GM21423 (cell line): ENCODE measurements around the gene PTPRA.
"Not testable (repeated sequence)": the region's sequence is repeated elsewhere in the genome, so short reads cannot be mapped to it uniquely, and the experiment has no call there.

Source experiments
- ATAC-seq: cut with Tn5 transposase; IDR thresholded peaks from one replicate; pipeline ENCODE4 v1.9.1; 2021; ENCODE audit warnings: mild to moderate bottlenecking, moderate library complexity; ENCODE audit not compliant: unreplicated experiment

Gene PTPRA

DNA sequence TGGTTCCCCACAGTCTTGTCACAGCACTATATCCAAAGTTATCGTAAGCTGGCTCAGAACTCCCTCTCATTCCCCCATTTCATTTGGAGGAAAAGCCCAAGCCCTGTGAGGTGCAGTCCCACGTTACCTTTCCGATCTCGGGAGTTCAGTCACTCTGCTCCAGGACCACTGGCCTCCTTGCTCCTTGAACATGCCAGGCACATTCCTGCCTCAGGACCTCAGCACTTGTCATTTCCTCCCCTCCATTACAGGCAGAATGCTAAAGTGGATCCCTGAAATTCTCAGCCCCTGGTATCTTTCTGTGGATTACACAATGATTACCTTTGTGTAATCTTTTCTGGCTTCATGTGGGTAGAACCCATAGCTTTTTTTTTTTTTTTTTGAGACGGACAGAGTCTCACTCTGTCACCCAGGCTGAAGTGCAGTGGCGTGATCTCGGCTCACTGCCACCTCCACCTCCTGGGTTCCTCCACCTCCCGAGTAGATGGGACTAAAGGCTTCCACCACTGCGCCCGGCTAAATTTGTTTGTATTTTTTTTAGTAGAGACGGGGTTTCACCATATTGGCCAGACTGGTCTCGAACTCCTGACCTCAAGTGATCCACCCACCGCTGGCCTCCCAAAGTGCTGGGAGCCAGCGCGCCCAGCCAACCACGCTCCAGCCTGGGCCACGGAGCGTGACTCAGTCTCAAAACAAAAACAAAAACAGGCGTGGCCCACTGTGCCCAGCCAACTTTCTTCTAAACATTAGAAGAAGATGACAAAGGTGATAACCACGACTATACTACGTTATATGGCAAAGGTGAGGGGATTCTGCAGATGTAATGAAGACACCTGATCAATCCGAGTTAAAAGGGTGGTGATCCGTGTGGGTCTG, 194.1 kb downstream of the PTPRA start:
- no peak for ATAC-seq

DNA sequence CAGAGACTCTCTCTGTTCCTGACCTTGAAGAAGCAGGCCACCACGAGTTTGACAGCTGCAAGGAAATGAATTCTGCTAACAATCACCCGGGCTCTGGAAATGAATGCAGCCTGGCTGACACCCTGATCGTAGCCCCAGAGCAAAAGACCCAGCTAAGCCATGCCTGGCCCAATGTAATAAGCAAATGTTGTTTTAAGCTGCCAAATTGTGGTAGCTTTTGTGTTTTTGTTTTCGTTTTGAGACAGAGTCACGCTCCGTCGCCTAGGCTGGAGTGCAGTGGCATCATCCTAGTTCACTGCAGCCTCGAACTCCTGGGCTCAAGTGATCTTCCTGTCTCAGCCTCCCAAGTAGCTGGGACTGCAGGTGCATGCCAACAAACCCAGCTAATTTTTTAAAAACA, 194.8 kb downstream of the PTPRA start:
- ATAC-seq, result no peak

DNA sequence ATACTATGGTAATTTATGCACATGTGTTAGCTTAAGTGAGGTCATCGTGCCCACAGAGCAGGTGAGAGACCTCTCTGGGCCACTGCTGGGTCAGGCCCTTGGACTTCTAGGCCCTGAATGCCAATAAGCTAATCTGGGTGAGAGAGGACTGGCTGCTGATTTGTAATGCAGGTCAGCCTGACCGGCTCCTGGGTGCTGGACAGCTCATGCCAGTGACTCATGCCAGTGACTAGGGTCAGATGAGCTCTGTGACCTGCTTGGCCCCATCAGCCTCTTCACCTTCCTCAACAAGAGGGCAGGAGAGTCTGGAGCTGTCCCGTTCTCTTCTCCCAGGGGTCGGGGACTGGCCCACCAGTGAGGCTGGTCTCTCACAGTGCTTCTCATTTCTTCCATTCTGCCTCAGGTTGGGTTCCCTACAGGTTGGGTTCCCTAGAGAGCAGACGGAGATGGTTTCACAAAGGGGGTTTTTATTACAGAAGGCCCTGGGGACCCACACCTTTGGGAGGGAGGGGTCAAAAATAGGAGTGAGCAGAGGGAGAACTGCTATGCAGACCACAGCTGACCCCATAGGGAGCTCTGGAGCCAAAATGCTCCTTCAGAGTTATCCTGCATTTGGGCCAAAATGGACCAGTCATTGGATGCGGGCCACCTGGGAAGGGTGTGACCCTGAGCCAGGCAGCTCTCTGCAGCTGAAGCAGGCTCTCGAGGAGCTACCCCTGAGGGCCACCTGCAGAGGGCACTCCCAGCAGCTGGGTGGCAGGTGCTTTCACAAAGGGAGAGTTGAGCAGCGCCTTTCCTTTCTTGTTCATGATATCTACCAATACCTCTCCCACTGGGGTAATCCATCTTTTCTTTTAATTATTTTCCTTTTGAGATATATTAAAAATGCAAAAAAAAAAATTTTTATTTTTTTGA, 196.0 kb downstream of the PTPRA start:
- ATAC-seq, result no peak

DNA sequence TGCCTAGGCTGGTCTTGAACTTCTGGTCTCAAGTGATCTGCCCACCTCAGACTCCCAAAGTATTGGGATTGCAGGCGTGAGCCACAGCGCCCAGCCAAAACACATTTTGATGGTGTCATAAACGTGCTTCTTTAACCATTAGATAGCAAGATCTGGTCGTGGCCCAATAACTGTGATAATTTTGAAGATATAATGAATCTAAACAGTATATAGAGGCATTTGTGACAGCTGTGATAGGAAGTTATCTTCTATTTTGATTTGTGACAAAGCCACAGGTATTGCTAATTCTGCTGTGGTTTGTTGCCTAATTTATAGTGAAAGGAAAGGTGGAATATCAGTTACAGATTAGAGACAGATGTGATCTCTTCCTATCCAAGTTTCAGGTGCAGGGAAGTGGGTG, 197.4 kb downstream of the PTPRA start:
- no peak for ATAC-seq

DNA sequence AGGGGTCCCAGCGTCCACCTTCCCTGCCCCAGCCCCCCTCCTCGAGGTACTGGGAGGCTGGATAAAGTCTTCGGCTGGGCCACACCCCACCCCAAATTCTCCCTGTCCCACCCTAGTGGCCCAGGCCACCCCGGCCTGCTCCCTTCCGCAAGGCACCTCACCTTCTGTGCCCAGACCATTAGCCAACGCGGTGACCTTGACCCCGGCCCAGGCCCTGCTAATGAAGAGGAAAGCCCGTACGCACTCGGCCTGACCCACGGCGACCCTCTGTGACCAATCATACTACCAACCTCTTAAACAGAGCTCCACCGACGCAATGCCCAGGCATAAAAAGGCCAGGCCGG, 198.0 kb downstream of the PTPRA start:
- no peak for ATAC-seq

DNA sequence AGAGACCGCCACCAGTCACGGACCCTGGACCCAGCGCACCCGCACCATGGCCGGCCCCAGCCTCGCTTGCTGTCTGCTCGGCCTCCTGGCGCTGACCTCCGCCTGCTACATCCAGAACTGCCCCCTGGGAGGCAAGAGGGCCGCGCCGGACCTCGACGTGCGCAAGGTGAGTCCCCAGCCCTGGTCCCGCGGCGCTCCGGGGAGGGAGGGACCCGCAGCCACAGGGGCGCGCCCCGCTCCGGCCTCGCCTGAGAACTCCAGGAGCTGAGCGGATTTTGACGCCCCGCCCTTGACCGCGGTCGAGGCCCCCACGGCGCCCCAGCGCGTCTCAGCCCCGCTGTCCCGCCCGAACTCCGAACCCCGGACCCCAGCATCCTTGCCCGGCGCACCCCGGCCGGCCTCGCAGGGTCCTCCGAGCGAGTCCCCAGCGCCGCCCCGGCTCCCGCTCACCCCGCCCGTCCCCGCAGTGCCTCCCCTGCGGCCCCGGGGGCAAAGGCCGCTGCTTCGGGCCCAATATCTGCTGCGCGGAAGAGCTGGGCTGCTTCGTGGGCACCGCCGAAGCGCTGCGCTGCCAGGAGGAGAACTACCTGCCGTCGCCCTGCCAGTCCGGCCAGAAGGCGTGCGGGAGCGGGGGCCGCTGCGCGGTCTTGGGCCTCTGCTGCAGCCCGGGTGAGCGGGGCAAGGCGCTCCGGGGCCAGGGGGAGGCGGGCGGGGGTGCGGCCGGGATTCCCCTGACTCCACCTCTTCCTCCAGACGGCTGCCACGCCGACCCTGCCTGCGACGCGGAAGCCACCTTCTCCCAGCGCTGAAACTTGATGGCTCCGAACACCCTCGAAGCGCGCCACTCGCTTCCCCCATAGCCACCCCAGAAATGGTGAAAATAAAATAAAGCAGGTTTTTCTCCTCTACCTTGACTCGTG, 198.6 kb downstream of the PTPRA start, which contains the start of gene OXT:
Gene OXT (plus strand): TSS at position 11 of the 920 bp plus-strand sequence. CDS start 36 bp downstream, at position 47.
- no peak for ATAC-seq

DNA sequence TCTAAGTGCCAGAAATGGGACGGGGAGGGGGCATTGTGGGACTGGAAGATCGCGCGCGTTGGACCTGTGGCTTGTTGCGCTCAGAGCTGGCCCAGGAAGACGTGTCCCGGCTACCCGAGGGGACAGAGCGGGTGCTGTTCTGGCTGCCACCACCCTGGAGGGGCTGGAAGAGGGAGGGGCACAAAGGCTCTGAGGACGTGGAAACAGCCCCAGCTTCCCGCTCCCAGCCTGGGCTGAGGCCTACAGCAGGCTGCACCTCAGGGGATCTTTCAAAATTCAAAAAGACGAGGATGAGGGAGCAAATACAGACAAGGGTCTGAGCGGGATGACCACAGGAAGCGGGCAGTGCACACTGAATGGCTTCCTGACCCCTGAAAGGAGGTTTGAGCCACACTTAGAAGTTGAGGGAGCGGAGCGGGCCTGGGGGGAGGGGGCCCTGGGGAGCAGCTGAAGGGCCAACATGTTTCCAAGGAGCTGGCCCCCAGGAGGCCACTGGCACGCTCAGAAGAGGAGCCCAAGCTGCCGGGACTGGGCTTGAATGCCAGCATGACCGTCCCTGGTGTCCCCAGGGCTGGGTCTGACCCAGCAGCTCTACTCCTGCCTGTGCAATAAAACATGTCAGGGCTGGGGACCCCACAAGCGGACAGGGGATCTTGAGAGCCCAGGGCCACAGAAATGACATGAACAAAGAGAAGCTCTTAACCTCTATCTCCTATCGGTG, 199.4 kb downstream of the PTPRA start:
- ATAC-seq, result no peak

DNA sequence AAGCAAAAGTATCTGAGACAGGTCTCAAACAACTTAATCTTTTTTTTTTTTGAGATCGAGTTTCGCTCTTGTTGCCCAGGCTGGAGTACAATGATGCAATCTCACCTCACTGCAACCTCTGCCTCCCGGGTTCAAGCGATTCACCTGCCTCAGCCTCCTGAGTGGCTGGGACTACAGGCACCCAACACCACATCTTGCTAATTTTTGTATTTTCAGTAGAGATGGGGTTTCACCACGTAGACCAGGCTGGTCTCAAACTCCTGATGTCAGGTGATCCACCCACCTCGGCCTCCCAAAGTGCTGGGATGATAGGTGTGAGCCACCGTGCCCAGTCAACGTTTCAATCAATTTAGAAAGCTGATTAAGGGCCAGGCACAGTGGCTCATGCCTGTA, 200.0 kb downstream of the PTPRA start:
- ATAC-seq, result not testable (repeated sequence)

DNA sequence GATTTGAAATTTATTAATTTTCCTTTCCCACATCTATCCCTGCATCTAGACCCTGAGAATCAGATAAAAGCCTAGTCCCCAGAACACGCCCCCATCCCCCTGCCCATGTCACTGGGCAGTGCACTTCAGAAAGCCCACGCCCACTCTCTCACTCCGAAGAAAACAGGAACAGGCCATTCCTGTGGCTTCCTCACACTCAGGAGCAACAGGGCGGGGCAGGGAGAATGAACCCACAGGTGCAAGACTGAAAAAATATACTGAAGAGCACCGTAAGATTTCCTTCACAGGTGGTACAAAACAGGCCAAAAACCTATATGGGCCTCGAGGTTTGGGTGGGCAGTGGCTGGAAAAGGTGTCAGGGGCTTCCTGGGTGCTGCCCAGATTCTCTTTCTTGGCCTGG, 201.5 kb downstream of the PTPRA start:
- ATAC-seq, result no peak

DNA sequence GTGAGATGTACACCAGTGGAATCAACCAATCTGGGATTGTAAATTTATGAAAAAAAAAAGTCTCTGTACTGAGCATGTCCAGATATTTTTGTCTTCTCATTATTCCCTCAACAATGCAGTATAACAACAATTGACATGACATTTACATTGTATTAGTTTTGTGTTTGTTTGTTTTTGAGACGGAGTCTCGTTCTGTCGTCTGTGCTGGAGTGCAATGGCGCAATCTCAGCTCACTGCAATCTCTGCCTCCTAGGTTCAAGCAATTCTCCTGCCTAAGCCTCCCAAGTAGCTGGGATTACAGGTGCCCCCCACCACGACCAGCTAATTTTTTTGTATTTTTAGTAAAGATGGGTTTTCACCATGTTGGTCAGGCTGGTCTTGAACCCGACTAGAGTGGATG, 202.0 kb downstream of the PTPRA start:
- ATAC-seq, result not testable (repeated sequence)

DNA sequence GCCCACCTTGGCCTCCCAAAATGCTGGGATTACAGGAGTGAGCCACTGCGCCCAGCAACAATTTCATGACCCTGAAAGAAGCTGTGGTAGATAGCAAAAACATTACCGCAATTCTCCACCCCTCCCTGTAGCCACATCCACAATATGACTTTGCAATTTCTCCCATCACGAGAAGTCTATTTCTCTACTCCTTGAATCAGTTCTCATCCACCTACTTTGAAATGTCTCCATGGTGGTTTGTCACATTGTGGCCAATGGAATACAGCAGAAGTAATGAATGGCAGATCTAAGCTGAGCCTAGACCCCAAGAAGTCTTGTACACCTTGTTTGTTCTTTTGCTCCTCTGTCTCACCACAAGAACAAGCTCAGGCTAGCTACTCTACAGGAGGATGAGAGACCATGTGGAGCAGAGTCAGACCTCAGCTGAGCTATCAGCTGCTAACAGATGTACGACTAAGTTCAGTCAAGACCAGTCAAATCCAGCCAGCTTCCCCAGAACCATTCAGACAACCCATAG, 204.4 kb downstream of the PTPRA start:
- no peak for ATAC-seq

DNA sequence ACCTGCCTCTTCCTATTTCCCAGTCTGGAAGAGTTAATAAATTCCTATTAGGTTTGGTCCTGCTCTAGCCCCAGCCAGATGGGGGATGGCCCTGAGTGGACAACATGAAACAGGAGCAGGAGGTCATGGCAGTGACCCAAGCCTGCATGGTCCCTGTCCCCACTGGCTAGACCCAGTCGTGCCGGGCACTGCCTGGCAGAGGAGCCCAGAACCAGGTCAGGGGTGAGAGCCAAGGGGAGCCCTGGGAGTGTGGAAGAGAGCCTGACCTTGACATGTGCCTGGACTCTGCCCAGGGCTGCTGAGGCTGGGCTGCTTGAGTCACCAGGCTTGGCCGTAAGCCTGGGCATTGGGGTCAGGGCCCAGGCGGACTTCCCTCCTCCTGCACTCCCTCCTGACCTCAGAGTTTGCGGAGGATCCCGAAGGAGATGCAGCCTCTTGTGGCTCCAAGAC, 207.7 kb downstream of the PTPRA start:
- ATAC-seq, result no peak

DNA sequence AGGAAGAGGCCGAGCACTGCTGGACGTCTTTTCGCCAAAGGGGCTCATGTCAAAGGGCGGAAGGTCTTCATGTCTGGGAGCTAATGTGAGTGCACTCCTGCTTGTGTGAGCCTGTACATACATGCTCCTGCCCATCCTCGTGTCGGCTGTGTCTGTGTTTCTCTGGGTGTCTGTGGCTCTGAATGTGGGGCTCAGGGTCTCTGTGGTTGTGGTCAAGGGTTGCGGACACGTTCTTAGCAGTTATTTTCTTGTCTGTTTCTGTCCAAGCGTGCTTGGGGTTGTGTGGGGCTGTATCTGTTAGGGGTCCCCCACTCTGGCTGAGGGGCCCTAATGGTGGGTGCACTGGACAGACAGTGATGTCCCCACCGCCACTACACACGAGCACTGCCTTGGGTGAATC, 208.4 kb downstream of the PTPRA start:
- no peak for ATAC-seq

DNA sequence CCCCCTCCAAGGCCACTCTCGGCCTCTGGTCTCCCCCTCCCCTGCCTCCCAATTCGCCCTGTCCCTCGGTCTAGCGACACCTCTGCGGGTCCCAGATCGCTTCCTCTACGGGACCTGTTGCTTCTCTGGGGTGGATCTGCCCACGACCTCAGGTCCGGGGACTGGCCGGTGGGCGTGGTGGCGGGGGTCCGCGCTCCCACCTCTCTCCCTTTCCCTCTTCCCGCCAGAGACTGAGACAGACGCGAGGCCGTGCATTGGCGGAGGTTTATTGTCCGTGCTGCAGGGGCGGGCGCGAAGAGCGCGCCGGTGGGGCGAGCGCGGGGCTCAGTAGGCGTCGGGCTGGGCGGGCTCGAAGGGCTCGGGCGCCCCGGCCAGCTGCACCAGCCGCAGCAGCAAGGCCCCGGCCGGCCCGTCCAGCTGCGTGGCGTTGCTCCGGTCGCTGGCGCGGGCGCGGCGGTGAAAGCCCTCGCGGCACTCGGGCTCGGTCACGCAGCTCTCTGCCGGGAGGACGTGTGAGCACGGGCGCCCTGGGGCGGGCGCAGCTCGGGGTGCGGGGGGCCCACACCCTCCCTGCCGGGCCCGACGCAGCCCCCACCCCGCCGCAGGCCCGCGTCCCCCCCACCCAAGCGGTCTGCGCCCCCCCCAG, 209.1 kb downstream of the PTPRA start:
- ATAC-seq, result no peak

DNA sequence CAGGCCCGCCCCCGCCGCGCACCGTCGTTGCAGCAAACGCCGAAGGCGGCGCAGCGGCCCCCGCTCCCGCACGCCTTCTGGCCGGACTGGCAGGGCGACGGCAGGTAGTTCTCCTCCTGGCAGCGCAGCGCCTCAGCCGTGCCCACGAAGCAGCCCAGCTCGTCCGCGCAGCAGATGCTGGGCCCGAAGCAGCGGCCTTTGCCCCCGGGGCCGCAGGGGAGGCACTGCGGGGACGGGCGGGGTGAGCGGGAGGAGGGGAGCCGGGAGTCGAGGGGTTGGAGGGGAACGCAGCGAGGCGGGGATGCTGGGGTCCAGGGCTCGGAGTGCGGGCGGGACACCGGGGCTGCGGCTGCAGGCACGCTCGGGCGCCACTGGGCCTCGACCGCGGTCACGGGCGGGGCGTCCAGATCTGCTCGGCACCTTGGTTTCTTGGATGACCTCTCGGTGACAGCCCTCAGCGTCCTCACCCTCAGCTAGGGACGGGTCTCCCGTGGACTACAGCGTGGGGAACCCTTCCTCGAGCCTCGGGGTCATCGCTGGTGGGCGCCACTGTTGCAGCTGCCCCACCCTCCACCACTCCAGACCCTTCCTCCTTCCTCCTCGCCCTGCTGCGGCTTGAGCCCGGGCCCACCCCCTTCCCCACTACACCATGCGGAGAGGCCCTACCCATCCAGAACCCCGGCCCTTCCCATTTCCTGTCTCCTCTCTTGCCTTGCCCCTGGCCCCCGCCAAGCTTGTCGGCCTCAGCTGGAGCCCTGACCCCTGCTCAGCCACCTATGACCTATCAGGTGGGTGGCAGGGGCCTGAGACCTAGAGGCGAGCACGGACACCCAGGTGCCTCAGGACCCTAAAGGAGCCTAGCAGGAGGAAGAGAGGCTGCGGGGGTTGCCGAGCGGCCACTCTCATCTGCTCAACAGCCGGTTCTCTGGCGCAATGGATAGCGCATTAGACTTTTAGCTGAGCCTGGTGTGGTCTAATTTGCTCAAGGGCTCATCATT, 210.0 kb downstream of the PTPRA start:
- ATAC-seq, result no peak

DNA sequence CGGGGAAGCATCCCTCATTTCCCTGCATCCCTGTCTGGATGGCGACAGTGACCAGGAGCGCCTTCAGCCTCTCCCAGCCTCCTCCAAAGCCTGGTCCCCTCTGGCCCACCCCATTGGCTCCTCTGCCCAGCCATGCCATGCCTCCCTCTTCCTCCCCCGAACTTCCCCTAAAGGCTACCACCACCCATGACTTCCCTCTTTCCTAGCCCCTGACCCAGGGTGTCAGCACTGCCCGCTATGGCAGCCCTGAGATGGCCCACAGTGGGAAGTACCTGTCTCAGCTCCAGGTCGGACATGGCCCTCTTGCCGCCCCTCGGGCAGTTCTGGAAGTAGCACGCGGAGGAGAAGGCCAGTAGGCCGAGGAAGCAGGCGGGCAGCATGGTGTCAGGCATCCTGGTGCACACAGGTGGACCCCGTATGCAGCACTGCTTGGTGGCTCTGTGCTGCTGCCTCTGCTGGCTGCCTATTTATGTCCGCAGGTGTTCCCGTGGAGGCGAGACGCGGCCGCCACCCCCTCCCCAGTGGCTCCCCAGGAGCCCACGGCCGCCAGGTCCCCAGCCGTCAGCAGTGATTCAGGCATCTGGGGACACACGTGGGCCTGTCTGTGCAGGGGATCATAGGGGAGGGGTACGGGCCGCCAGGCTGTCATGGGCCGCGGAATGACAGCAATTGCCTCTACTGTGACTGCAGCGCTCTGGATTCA, 211.2 kb downstream of the PTPRA start, which contains the start of gene AVP:
Gene AVP (minus strand): TSS at position 442 of the 703 bp plus-strand sequence. CDS start 50 bp downstream, at position 392.
- ATAC-seq, result no peak

DNA sequence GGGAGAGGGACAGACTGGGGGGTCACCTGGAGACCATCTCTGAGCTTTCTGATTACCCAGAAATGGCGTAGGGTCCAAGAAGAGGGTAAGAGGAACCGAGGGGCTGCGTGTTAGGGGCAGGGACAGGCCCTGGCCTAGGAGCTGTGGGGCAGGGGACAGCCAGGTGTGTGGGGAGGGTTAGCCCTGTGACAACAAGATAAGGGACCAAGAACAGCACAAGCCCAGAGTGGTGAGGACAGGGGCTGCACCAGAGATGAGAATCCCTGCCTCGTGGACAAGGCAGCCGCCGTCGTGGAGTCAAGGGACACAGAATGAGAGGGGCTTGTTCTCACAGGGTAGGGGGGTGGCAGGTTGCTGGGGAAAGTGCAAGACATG, 211.7 kb downstream of the PTPRA start:
- ATAC-seq, result no peak
